GM18502 (cell line): Measurements from ENCODE around the gene WDR55.
"Not testable (repeated sequence)": the region's sequence is repeated elsewhere in the genome, so short reads cannot be mapped to it uniquely, and the experiment has no call there.

Experiments
- ATAC-seq: cut with Tn5 transposase; IDR thresholded peaks from one replicate; pipeline ENCODE4 v1.9.1; 2021; ENCODE audit warnings: mild to moderate bottlenecking; ENCODE audit not compliant: unreplicated experiment, poor library complexity

The WDR55 gene

GRCh38 chr5:140707812-140708211, 43.1 kb downstream of the WDR55 start:
- ATAC-seq, result no peak

GRCh38 chr5:140708787-140709186, 44.1 kb downstream of the WDR55 start:
- ATAC-seq, result not testable (repeated sequence)

- peak; percentile 89 for ATAC-seq
Measured at GRCh38 chr5:140710899-140711552, 46.3 kb downstream of the WDR55 start.

- no peak for ATAC-seq
Measured at GRCh38 chr5:140711794-140712193, 47.1 kb downstream of the WDR55 start.

DNA sequence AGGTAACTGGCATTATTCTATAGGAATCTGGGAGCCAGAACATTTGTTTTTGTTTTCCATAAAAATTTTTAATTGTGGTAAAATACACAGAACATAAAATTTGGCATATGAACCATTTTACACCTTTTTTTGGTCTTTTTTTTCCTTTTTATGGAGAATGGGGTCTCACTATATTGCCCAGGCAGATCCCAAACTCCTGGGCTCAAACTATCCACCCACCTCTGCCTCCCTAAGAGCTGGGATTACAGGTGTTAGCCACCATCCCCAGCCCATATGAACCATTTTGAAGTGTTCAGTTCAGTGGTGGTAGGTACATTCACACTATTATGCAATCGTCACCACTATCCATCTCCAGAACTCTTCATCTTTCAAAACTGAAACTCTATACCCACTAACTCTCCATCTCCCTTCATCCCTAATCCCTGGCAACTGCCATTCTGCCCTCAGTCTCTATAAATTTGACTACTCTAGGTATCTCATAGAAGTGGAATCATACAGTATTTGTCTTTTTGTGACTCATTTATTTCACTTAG, 48.9 kb downstream of the WDR55 start:
- no peak for ATAC-seq

- ATAC-seq, result not testable (repeated sequence)
Measured at GRCh38 chr5:140716238-140716637, 51.5 kb downstream of the WDR55 start.

DNA sequence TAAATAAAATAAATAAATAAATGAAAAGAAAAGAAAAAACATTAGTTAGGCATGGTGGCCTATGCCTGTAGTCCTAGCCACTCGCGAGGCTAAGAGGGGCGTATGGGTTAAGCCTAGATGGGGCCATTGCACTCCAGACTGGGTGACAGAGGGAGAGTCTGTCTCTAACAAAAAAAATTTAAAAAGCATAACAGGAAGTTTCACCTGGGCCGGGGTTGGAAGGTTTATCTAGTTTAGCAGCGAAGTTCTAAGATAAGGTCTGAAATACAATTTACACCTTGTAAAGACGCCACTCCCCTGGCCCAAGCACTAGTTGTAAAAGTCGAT, 53.5 kb downstream of the WDR55 start:
- ATAC-seq, result no peak

DNA sequence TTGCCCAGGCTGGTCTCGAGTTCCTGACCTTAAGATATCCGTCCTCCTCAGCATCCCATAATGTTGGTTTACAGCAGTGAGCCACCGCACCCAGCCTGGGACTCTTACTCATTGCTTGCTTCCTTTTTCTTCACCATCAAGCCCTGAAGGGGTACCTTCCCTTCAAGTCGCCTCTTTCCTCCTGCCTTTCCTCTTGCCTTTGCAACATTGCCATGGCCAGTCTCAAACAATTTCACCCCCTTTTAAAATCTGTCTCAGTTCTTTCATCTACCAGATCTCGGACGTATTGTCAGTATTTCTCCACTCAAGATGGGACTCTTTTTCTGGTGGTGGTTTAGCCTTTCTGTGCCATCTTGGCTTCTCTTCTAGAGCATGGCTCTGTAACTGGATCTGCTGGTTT, 56.0 kb downstream of the WDR55 start:
- ATAC-seq, result peak; percentile 30

- ATAC-seq, result not testable (repeated sequence)
Measured at GRCh38 chr5:140721395-140721794, 56.7 kb downstream of the WDR55 start.
